Brain microvascular endothelial cell (primary cell): ENCODE data around the gene ALPK3.

Experiments
- DNase-seq: peaks from one replicate; pipeline ENCODE4 v3.0.0-alpha.2; 2020
- H3K27ac ChIP-seq: fragments of 250-450 bp; sonication (Bioruptor Pico); 2 replicates; pipeline ENCODE4 v1.5.1; 2020; ENCODE audit warnings: mild to moderate bottlenecking, moderate library complexity
- H3K27me3 ChIP-seq: fragments of 250-450 bp; sonication (Bioruptor Pico); replicated peaks from 2 replicates; pipeline ENCODE4 v1.5.1; 2020; ENCODE audit warnings: mild to moderate bottlenecking
- H3K36me3 ChIP-seq: fragments of 250-450 bp; sonication (Bioruptor Pico); replicated peaks from 2 replicates; pipeline ENCODE4 v1.5.1; 2020; ENCODE audit warnings: mild to moderate bottlenecking
- H3K4me3 ChIP-seq: 2 replicates; pipeline ENCODE4 v1.5.1; 2011; ENCODE audit warnings: low read depth, mild to moderate bottlenecking, control low read depth, low read length, moderate library complexity
- in situ Hi-C: cut with HindIII; loops from 2 replicates; pipeline ENCODE4 v1.10.0; 2017; ENCODE audit warnings: low sequenced_read_pairs, low pct_ligation_motif_present
- TF ChIP-seq, protein P1 (sequence below): IDR thresholded peaks from 2 replicates; pipeline ENCODE4 v1.5.1; 2011; ENCODE audit warnings: low read depth, mild to moderate bottlenecking, moderate library complexity, low read length, control low read depth, inconsistent platforms; ENCODE audit errors: missing control alignments

ALPK3 gene

GRCh38 chr15:84915606-84915958 lies 98.4 kb downstream of the ALPK3 start:
- TF ChIP-seq, protein P1, sequence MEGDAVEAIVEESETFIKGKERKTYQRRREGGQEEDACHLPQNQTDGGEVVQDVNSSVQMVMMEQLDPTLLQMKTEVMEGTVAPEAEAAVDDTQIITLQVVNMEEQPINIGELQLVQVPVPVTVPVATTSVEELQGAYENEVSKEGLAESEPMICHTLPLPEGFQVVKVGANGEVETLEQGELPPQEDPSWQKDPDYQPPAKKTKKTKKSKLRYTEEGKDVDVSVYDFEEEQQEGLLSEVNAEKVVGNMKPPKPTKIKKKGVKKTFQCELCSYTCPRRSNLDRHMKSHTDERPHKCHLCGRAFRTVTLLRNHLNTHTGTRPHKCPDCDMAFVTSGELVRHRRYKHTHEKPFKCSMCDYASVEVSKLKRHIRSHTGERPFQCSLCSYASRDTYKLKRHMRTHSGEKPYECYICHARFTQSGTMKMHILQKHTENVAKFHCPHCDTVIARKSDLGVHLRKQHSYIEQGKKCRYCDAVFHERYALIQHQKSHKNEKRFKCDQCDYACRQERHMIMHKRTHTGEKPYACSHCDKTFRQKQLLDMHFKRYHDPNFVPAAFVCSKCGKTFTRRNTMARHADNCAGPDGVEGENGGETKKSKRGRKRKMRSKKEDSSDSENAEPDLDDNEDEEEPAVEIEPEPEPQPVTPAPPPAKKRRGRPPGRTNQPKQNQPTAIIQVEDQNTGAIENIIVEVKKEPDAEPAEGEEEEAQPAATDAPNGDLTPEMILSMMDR: no peak
- no peak for DNase-seq
- Histone ChIP-seq H3K27me3 (no peaks in the 10 kb centered on the region), H3K4me3 (no peak overlapping the region), H3K36me3 (no peaks in the 10 kb centered on the region), H3K27ac (peak overlapping the region; percentile 54)
- in situ Hi-C loops: no loop called here

DNA sequence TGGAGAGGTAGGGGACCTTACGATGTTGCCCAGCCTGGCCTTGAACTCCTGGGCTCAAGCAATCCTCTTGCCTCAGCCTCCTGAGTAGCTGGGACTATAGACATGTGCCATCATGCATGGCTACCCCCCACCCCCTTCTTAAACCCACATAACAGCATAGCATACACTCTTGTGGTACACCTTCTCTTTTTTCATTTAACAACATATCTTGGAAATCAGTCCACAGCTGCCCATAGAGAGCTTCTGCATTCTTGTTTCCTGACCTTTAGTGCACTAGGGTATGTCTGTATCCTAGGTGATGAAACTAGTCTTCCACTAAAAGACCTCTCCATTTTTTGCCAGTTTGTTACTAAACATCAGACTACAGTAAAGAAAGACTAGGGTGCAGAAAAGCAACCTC lies 100.3 kb downstream of the ALPK3 start:
- no peak for DNase-seq
- in situ Hi-C loops: no loop called here
- TF ChIP-seq, protein P1: no peak
- H3K27ac ChIP-seq: no peak overlapping the region
- no peak overlapping the region for H3K4me3 ChIP-seq
- H3K27me3 ChIP-seq: no peaks in the 10 kb centered on the region
- no peaks in the 10 kb centered on the region for H3K36me3 ChIP-seq

DNA sequence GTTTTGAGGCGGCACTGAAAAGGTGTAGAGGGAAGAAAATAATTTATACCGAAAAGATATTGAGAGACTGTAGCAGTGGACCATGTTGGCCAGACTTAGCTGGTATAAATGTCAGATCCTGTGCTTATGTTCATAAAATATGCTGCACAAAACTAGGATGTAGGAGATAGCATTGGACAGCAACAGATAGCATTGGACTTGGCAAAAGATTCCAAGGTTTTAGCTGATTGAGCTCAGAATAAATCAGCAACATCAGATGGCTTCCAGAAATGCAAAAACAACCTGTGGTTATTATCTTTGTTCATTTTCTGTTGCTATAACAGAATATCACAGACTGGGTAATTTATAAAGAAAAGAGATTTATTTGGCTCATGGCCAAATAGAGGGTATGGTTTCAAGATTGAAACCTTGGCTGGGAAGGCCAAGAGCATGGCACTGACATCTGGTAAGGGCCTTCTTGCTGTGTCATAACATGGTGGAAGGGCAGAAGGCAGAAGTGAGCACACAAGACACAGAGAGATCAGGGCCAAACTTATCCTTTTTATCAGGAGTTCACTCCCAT lies 102.0 kb downstream of the ALPK3 start:
- TF ChIP-seq, protein P1: no peak
- in situ Hi-C loops: no loop called here
- Histone ChIP-seq H3K27ac (no peak overlapping the region), H3K27me3 (no peaks in the 10 kb centered on the region), H3K4me3 (no peak overlapping the region), H3K36me3 (no peaks in the 10 kb centered on the region)
- DNase-seq: no peak

GRCh38 chr15:84921121-84921520 lies 104.0 kb downstream of the ALPK3 start:
- H3K36me3 ChIP-seq: no peaks in the 10 kb centered on the region
- no peaks in the 10 kb centered on the region for H3K27me3 ChIP-seq
- no peak overlapping the region for H3K4me3 ChIP-seq
- no peak for DNase-seq
- TF ChIP-seq, protein P1: no peak
- in situ Hi-C loops: no loop called here
- no peak overlapping the region for H3K27ac ChIP-seq

GRCh38 chr15:84922530-84922929 lies 105.4 kb downstream of the ALPK3 start:
- TF ChIP-seq, protein P1: no peak
- in situ Hi-C loops: no loop called here

More at GRCh38 chr15:84922530-84922929, 105.4 kb downstream of the ALPK3 start:
- H3K4me3 ChIP-seq: no peak overlapping the region
- DNase-seq: no peak
- no peaks in the 10 kb centered on the region for H3K36me3 ChIP-seq
- no peak overlapping the region for H3K27ac ChIP-seq
- H3K27me3 ChIP-seq: no peaks in the 10 kb centered on the region
